Panc1 (cell line): ENCODE results near the gene FIP1L1. TPM values are rescaled to one million over a fixed set of nuclear protein-coding genes. Genes with fewer than 3 reads are reported as not detected.
"Not testable (repeated sequence)": the region's sequence is repeated elsewhere in the genome, so short reads cannot be mapped to it uniquely, and the experiment has no call there.

Experiments used
- ATAC-seq: fragments of 200-7000 bp; cut with Tn5 transposase; 2 replicates; pipeline ENCODE4 v1.9.1; 2020; ENCODE audit warnings: mild to moderate bottlenecking, moderate library complexity
- BruUV-seq: library from RNA; stranded (reverse); fragments of 400-500 nt; replicated peaks from 2 replicates; lab custom pipeline; 2021; lab: Mats Ljungman, UMichigan
- CTCF ChIA-PET: fragments of 300-600 bp; sonication (Branson Sonifier 250); formaldehyde crosslinking; loops from one replicate; lab custom pipeline; 2022; ENCODE audit warnings: antibody characterized with exemption; lab: Charles Lee
- POLR2A ChIA-PET: fragments of 300-600 bp; sonication (Branson Sonifier 250); formaldehyde crosslinking; loops from one replicate; lab custom pipeline; 2022; ENCODE audit warnings: antibody characterized with exemption; lab: Charles Lee
- DNase-seq: peaks from one replicate; pipeline ENCODE4 v3.0.0-alpha.2; 2010; ENCODE audit warnings: low read depth, low spot score
- H3K27ac ChIP-seq: 2 replicates; pipeline ENCODE4 v1.5.1; 2011; ENCODE audit warnings: mild to moderate bottlenecking, low read length, inconsistent platforms
- H3K27me3 ChIP-seq: fragments of 200-500 bp; sonication (Bioruptor generic); 2 replicates; pipeline ENCODE4 v1.6.0; 2014; ENCODE audit warnings: low read length, inconsistent platforms; ENCODE audit not compliant: control insufficient read depth, insufficient read depth
- H3K36me3 ChIP-seq: fragments of 200-500 bp; sonication (Bioruptor generic); 2 replicates; pipeline ENCODE4 v1.5.1; 2014; ENCODE audit warnings: inconsistent platforms, mild to moderate bottlenecking, low read length, moderate library complexity; ENCODE audit not compliant: control insufficient read depth, insufficient read depth
- H3K4me1 ChIP-seq: 2 replicates; pipeline ENCODE4 v1.5.1; 2011; ENCODE audit warnings: inconsistent platforms, mild to moderate bottlenecking, low read length, moderate library complexity; ENCODE audit not compliant: control insufficient read depth, insufficient read depth
- H3K4me3 ChIP-seq, 2 experiments: 2 replicates each; pipeline ENCODE4 v1.5.1; 2011 to 2012; ENCODE audit warnings: low read depth in 2 of 2, low read length in 2 of 2, mild to moderate bottlenecking in 2 of 2, inconsistent platforms in 1 of 2, moderate library complexity in 1 of 2
- H3K9me3 ChIP-seq: fragments of 200-500 bp; sonication (Bioruptor generic); 2 replicates; pipeline ENCODE4 v1.5.1; 2014; ENCODE audit warnings: low read depth, mild to moderate bottlenecking, inconsistent platforms, low read length, moderate library complexity; ENCODE audit not compliant: control insufficient read depth, insufficient read depth
- POLR2AphosphoS5 ChIP-seq: IDR thresholded peaks from 2 replicates; pipeline ENCODE4 v1.6.1; 2012; ENCODE audit warnings: mild to moderate bottlenecking, low read depth, low read length, moderate library complexity
- SIN3A ChIP-seq: IDR thresholded peaks from 2 replicates; pipeline ENCODE4 v1.6.1; 2012; ENCODE audit warnings: low read depth, mild to moderate bottlenecking, low read length, moderate library complexity, borderline replicate concordance; ENCODE audit not compliant: insufficient read depth
- TCF7L2 ChIP-seq: IDR thresholded peaks from 2 replicates; pipeline ENCODE4 v1.6.1; 2011; ENCODE audit warnings: mild to moderate bottlenecking, low read depth, low read length, inconsistent platforms
- in situ Hi-C: cut with HindIII; loops from 2 replicates; pipeline ENCODE4 v1.10.0; 2016; ENCODE audit warnings: low sequenced_read_pairs, low pct_unique_long_range_greater_than_20kb
- intact Hi-C: fragments of 100-400 bp; cut with micrococcal nuclease; formaldehyde crosslinking; loops from one replicate; pipeline ENCODE4 v1.10.0; 2022; ENCODE audit not compliant: unreplicated experiment
- total RNA-seq: library from RNA; stranded (reverse); gene quantifications from one replicate; pipeline ENCODE4 v1.2.1, GENCODE V29; 2021; ENCODE audit not compliant: unreplicated experiment
- TF ChIP-seq, protein P1 (sequence below), 2 experiments: IDR thresholded peaks; 2 replicates each; pipeline ENCODE4 v1.6.1; 2011 to 2012; ENCODE audit warnings: low read depth in 2 of 2, control low read depth in 1 of 2, low read length in 1 of 2, mild to moderate bottlenecking in 1 of 2, moderate library complexity in 1 of 2; ENCODE audit not compliant: insufficient read depth in 1 of 2
- TF ChIP-seq, protein P2 (sequence below): fragments of 450-650 bp; IDR thresholded peaks from 2 replicates; pipeline ENCODE4 v1.5.1; 2017; ENCODE audit warnings: mild to moderate bottlenecking

The FIP1L1 gene
- total RNA-seq, 1 experiment from 2014 or later: 35.5 TPM

DNA sequence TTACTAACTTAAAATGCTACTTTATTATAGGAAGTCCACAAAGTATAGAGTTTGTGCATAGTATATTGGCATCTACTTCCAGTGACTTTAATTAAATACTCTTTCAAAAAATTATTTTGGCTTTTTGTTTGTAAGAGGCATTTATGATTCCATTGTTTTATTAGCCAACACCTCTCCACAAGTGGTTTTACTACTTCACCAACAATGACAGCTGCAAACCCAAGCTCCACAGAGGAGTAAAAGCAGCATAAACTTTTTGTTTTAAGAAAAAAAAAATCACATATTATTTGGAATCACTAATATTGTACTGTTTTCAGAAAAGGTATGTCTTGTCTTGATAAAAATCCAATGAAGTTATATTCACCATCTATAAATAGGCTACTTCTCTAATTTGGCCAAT is 88.5 kb downstream of the FIP1L1 start:
- ChIA-PET CTCF (no interaction called here), POLR2A (no interaction called here)
- BruUV-seq: no TSS peak
- intact Hi-C loops (no loop called here), in situ Hi-C loops (no loop called here)
- DNase-seq (no peak), ATAC-seq (no peak)
- no peaks in the 10 kb centered on the region for H3K9me3 ChIP-seq
- H3K27ac ChIP-seq: no peak overlapping the region
- H3K4me3 ChIP-seq: no peak overlapping the region
- H3K27me3 ChIP-seq: no peaks in the 10 kb centered on the region
- TF ChIP-seq, protein P1, sequence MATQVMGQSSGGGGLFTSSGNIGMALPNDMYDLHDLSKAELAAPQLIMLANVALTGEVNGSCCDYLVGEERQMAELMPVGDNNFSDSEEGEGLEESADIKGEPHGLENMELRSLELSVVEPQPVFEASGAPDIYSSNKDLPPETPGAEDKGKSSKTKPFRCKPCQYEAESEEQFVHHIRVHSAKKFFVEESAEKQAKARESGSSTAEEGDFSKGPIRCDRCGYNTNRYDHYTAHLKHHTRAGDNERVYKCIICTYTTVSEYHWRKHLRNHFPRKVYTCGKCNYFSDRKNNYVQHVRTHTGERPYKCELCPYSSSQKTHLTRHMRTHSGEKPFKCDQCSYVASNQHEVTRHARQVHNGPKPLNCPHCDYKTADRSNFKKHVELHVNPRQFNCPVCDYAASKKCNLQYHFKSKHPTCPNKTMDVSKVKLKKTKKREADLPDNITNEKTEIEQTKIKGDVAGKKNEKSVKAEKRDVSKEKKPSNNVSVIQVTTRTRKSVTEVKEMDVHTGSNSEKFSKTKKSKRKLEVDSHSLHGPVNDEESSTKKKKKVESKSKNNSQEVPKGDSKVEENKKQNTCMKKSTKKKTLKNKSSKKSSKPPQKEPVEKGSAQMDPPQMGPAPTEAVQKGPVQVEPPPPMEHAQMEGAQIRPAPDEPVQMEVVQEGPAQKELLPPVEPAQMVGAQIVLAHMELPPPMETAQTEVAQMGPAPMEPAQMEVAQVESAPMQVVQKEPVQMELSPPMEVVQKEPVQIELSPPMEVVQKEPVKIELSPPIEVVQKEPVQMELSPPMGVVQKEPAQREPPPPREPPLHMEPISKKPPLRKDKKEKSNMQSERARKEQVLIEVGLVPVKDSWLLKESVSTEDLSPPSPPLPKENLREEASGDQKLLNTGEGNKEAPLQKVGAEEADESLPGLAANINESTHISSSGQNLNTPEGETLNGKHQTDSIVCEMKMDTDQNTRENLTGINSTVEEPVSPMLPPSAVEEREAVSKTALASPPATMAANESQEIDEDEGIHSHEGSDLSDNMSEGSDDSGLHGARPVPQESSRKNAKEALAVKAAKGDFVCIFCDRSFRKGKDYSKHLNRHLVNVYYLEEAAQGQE (IDR thresholded peaks at IDR 0.05; ENCODE audit: insufficient read depth in 1 of 2, low read depth in 2 of 2, low read length in 1 of 2): no peak
- TF ChIP-seq, protein P2, sequence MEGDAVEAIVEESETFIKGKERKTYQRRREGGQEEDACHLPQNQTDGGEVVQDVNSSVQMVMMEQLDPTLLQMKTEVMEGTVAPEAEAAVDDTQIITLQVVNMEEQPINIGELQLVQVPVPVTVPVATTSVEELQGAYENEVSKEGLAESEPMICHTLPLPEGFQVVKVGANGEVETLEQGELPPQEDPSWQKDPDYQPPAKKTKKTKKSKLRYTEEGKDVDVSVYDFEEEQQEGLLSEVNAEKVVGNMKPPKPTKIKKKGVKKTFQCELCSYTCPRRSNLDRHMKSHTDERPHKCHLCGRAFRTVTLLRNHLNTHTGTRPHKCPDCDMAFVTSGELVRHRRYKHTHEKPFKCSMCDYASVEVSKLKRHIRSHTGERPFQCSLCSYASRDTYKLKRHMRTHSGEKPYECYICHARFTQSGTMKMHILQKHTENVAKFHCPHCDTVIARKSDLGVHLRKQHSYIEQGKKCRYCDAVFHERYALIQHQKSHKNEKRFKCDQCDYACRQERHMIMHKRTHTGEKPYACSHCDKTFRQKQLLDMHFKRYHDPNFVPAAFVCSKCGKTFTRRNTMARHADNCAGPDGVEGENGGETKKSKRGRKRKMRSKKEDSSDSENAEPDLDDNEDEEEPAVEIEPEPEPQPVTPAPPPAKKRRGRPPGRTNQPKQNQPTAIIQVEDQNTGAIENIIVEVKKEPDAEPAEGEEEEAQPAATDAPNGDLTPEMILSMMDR: no peak
- TF ChIP-seq SIN3A (no peak), TCF7L2 (no peak), POLR2AphosphoS5 (no peak)
- H3K4me1 ChIP-seq: no peaks in the 10 kb centered on the region
- peaks cover 2% of the 10 kb centered on the region; the same call in 1 of the 2 replicates for H3K36me3 ChIP-seq

DNA sequence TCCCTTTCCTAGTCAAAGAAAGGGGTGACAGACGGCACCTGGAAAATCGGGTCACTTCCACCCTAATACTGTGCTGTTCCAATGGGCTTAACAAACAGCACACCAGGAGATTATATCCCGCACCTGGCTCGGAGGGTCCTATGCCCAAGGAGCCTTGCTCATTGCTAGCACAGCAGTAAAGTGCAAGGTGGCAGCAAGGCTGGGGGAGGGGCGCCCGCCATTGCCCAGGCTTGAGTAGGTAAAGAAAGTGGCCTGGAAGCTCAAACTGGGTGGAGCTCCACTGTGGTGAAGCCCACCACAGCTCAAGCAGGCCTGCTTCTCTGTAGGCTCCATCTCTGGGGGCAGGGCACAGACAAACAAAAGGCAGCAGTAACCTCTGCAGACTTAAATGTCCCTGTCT is 89.1 kb downstream of the FIP1L1 start:
- intact Hi-C loops, H3K9me3 ChIP-seq, DNase-seq, POLR2A ChIA-PET, ATAC-seq, H3K27ac ChIP-seq, H3K4me3 ChIP-seq, in situ Hi-C loops, H3K36me3 ChIP-seq, H3K4me1 ChIP-seq, BruUV-seq, CTCF ChIA-PET, H3K27me3 ChIP-seq: not testable (repeated sequence)

GRCh38 chr4:53476232-53477037 is 99.0 kb downstream of the FIP1L1 start:
- no peaks in the 10 kb centered on the region for H3K27me3 ChIP-seq
- H3K36me3 ChIP-seq: no peaks in the 10 kb centered on the region
- H3K9me3 ChIP-seq: no peaks in the 10 kb centered on the region
- no peak for ATAC-seq
- ChIA-PET POLR2A (no interaction called here), CTCF (no interaction called here)
- no peaks in the 10 kb centered on the region for H3K4me1 ChIP-seq
- H3K4me3 ChIP-seq: no peak overlapping the region
- BruUV-seq: no TSS peak
- in situ Hi-C loops (no loop called here), intact Hi-C loops (no loop called here)
- no peak for DNase-seq
- TF ChIP-seq SIN3A: no peak
- TF ChIP-seq TCF7L2: no peak
- TF ChIP-seq, protein P2: no peak
- TF ChIP-seq, protein P1 (IDR thresholded peaks at IDR 0.05; ENCODE audit: insufficient read depth in 1 of 2, low read depth in 2 of 2, low read length in 1 of 2): no peak
- TF ChIP-seq POLR2AphosphoS5: no peak
- no peak overlapping the region for H3K27ac ChIP-seq
